Stomach smooth muscle (tissue), 2 donors: ENCODE measurements around the gene CEP83.

Experiments used
- H3K27ac ChIP-seq: one replicate; pipeline ENCODE4 v1.7.0; 2013; ENCODE audit warnings: mild to moderate bottlenecking, low read length, inconsistent platforms
- H3K27me3 ChIP-seq, 2 donors: one replicate each; pipeline ENCODE4 v1.7.0; 2013; ENCODE audit warnings: low read length in 2 of 2; ENCODE audit not compliant: insufficient read depth in 2 of 2, control insufficient read depth in 1 of 2
- H3K36me3 ChIP-seq, 2 donors: one replicate each; pipeline ENCODE4 v1.7.0; 2013; ENCODE audit warnings: low read length in 2 of 2; ENCODE audit not compliant: control insufficient read depth in 2 of 2, insufficient read depth in 2 of 2
- H3K4me1 ChIP-seq: one replicate; pipeline ENCODE4 v1.7.0; 2013; ENCODE audit warnings: low read length; ENCODE audit not compliant: control insufficient read depth, insufficient read depth
- H3K4me3 ChIP-seq, 2 donors: one replicate each; pipeline ENCODE4 v1.7.0; 2013; ENCODE audit warnings: low read length in 2 of 2
- H3K9ac ChIP-seq, 2 donors: one replicate each; pipeline ENCODE4 v1.7.0; 2013; ENCODE audit warnings: low read length in 2 of 2, mild to moderate bottlenecking in 1 of 2
- H3K9me3 ChIP-seq, 2 donors: one replicate each; pipeline ENCODE4 v1.7.0; 2013; ENCODE audit warnings: low read length in 2 of 2; ENCODE audit not compliant: control insufficient read depth in 2 of 2
- donor health status: healthy.
- donor health status: Pancreatic carcinoma.

Gene CEP83

GRCh38 chr12:94287245-94287628 is 172.4 kb downstream of the CEP83 start:
- Histone ChIP-seq H3K4me1 (peaks cover 26% of the 10 kb centered on the region), H3K9me3 (no peaks in the 10 kb centered on the region), H3K36me3 (peaks cover 0 to 3% of the 10 kb centered on the region in 2 donors), H3K27ac (no peak overlapping the region), H3K9ac (no peak overlapping the region), H3K4me3 (no peak overlapping the region), H3K27me3 (no peaks in the 10 kb centered on the region)

GRCh38 chr12:94286583-94287244 is 173.0 kb downstream of the CEP83 start:
- H3K4me3 ChIP-seq = no peak overlapping the region
- peaks cover 26% of the 10 kb centered on the region for H3K4me1 ChIP-seq
- H3K36me3 ChIP-seq = peaks cover 0 to 4% of the 10 kb centered on the region in 2 donors
- no peaks in the 10 kb centered on the region for H3K27me3 ChIP-seq
- H3K9me3 ChIP-seq = no peaks in the 10 kb centered on the region
- H3K27ac ChIP-seq = no peak overlapping the region
- no peak overlapping the region for H3K9ac ChIP-seq

GRCh38 chr12:94285943-94286582 is 173.6 kb downstream of the CEP83 start:
- peaks cover 26% of the 10 kb centered on the region for H3K4me1 ChIP-seq
- no peak overlapping the region for H3K4me3 ChIP-seq
- peaks cover 0 to 4% of the 10 kb centered on the region in 2 donors for H3K36me3 ChIP-seq
- no peaks in the 10 kb centered on the region for H3K27me3 ChIP-seq
- H3K9me3 ChIP-seq = no peaks in the 10 kb centered on the region
- no peak overlapping the region for H3K27ac ChIP-seq
- H3K9ac ChIP-seq = no peak overlapping the region

- Histone ChIP-seq H3K36me3 (peaks cover 0 to 5% of the 10 kb centered on the region in 2 donors), H3K27ac (no peak overlapping the region), H3K9ac (no peak overlapping the region)
Measured at GRCh38 chr12:94284859-94285258, 174.8 kb downstream of the CEP83 start.

DNA sequence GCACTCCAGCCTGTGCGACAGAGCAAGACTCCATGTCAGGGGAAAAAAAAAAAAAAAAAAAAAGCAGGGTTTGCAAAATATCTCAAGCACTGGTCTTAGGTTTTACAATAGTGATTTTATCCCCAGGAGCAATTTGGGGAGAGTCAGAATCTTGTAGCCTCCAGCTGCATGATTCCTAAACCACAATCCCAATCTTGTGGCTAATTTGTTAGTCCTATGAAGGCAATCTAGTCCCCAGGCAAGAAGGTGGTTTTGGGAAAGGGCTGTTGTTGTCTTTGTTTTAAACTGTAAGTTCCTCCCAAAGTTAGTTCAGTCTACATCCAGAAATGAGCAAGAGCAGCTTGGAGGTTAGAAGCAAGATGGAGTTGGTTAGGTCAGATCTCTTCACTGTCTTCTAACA is 175.6 kb downstream of the CEP83 start:
- Histone ChIP-seq H3K9ac (no peak overlapping the region), H3K27me3 (no peaks in the 10 kb centered on the region), H3K36me3 (peaks cover 0 to 7% of the 10 kb centered on the region in 2 donors), H3K4me3 (no peak overlapping the region), H3K27ac (no peak overlapping the region), H3K4me1 (peaks cover 9% of the 10 kb centered on the region), H3K9me3 (no peaks in the 10 kb centered on the region)

More at GRCh38 chr12:94284859-94285258, 174.8 kb downstream of the CEP83 start:
- Histone ChIP-seq H3K4me3 (no peak overlapping the region), H3K27me3 (no peaks in the 10 kb centered on the region), H3K9me3 (no peaks in the 10 kb centered on the region), H3K4me1 (peaks cover 17% of the 10 kb centered on the region)

GRCh38 chr12:94282675-94283074 is 177.0 kb downstream of the CEP83 start:
- Histone ChIP-seq H3K9me3 (no peaks in the 10 kb centered on the region), H3K9ac (no peak overlapping the region), H3K36me3 (peaks cover 0 to 7% of the 10 kb centered on the region in 2 donors), H3K4me1 (peaks cover 9% of the 10 kb centered on the region), H3K27me3 (no peaks in the 10 kb centered on the region), H3K4me3 (no peak overlapping the region), H3K27ac (no peak overlapping the region)

GRCh38 chr12:94280063-94280462 is 179.6 kb downstream of the CEP83 start:
- H3K27me3 ChIP-seq = no peaks in the 10 kb centered on the region
- no peaks in the 10 kb centered on the region for H3K4me1 ChIP-seq
- H3K4me3 ChIP-seq = no peak overlapping the region
- H3K27ac ChIP-seq = no peak overlapping the region
- no peaks in the 10 kb centered on the region for H3K9me3 ChIP-seq
- no peak overlapping the region for H3K9ac ChIP-seq
- peaks cover 0 to 9% of the 10 kb centered on the region in 2 donors for H3K36me3 ChIP-seq

- peaks cover 0 to 7% of the 10 kb centered on the region in 2 donors for H3K36me3 ChIP-seq
- H3K27ac ChIP-seq = no peak overlapping the region
- H3K4me1 ChIP-seq = no peaks in the 10 kb centered on the region
- H3K9me3 ChIP-seq = no peaks in the 10 kb centered on the region
- H3K9ac ChIP-seq = no peak overlapping the region
- no peak overlapping the region for H3K4me3 ChIP-seq
- no peaks in the 10 kb centered on the region for H3K27me3 ChIP-seq
Measured at GRCh38 chr12:94277426-94278000, 182.2 kb downstream of the CEP83 start.

DNA sequence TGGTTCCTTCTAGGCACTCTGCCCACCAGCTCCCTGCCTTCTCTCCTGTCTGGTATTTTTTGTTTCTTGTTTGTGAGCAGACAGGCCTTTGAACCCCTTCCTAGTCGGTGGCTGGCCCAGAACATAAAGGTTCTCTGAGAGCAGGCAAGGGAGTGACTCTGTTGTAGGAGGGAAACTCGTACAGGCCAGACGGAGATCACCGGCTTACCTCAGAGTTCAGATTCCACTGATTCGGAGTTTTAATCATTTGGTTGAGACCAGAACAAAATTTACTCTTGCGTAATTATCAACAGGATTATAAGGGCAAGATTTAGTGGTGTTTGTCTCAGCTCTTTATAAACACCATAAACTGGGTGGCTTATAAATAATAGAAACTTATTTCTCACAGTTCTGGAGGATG is 182.9 kb downstream of the CEP83 start:
- peaks cover 0 to 5% of the 10 kb centered on the region in 2 donors for H3K36me3 ChIP-seq
- no peaks in the 10 kb centered on the region for H3K4me1 ChIP-seq
- H3K4me3 ChIP-seq = no peak overlapping the region
- no peaks in the 10 kb centered on the region for H3K27me3 ChIP-seq
- no peak overlapping the region for H3K9ac ChIP-seq
- H3K9me3 ChIP-seq = no peaks in the 10 kb centered on the region
- H3K27ac ChIP-seq = no peak overlapping the region

DNA sequence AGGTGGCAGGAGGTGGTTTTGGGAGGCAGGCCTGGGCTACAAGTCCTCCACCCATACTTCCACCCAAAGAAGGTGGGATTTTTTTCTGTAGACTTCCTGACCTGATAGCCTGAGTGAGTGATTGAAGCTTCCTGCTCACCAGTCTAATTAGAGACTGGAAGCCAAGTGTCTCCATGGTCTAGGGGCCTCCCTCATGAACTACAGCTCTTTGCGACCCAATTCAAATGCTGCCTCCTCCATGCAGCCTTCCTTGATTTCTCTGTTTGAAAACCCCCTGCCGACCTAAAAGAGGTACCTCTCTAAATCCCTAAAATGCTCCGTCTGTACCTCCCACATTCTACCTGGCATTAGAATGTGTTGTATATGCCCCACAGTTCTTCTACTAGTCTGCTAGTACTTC is 186.4 kb downstream of the CEP83 start:
- Histone ChIP-seq H3K9ac (no peak overlapping the region), H3K27ac (no peak overlapping the region), H3K4me1 (no peaks in the 10 kb centered on the region), H3K27me3 (no peaks in the 10 kb centered on the region), H3K4me3 (no peak overlapping the region), H3K36me3 (peaks cover 0 to 2% of the 10 kb centered on the region in 2 donors), H3K9me3 (no peaks in the 10 kb centered on the region)

DNA sequence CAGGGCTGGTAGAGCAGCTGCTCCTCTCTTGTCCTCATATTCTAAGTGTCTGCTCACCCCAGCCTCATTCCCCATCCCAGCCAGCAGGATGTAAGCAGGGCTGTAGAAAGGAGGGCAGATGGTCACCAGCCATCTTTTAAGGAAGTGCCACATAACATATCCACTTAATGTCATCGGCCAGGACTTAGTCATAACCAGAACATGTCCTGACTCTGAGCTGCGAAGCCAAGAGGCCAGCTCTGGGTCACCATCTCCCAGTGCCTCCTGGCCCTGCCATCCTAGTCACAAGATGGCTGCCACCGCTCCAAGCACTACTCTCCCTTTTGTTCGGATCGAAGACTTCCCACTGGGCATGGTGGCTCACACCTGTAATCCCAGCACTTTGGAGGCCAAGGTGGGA is 187.4 kb downstream of the CEP83 start:
- no peak overlapping the region for H3K27ac ChIP-seq
- H3K36me3 ChIP-seq = peaks cover 0 to 2% of the 10 kb centered on the region in 2 donors
- no peak overlapping the region for H3K9ac ChIP-seq
- H3K9me3 ChIP-seq = no peaks in the 10 kb centered on the region
- H3K27me3 ChIP-seq = no peaks in the 10 kb centered on the region
- H3K4me3 ChIP-seq = no peak overlapping the region
- H3K4me1 ChIP-seq = no peaks in the 10 kb centered on the region
